Mesendoderm (in vitro differentiated cells): ENCODE results near the gene UBE2E2.
A peak's percentile ranks its signal among the peaks of the same experiment; 100 is the strongest.

Source experiments
- DNase-seq: peaks from one replicate; pipeline ENCODE4 v3.0.0; 2013
- H2AK5ac ChIP-seq: 2 replicates; pipeline ENCODE4 v1.6.1; 2013; ENCODE audit warnings: low read length, inconsistent platforms
- H2BK120ac ChIP-seq: 2 replicates; pipeline ENCODE4 v1.6.1; 2013; ENCODE audit warnings: low read depth, mild to moderate bottlenecking, low read length, moderate library complexity, mixed read lengths
- H2BK15ac ChIP-seq: replicated peaks from 2 replicates; pipeline ENCODE4 v1.6.1; 2013; ENCODE audit warnings: low read depth, mild to moderate bottlenecking, moderate library complexity
- H2BK5ac ChIP-seq: 2 replicates; pipeline ENCODE4 v1.6.1; 2013; ENCODE audit warnings: low read length, inconsistent platforms
- H3K18ac ChIP-seq: 2 replicates; pipeline ENCODE4 v1.6.1; 2013; ENCODE audit warnings: mild to moderate bottlenecking, low read length, mixed read lengths
- H3K23ac ChIP-seq: one replicate; pipeline ENCODE4 v1.6.1; 2013; ENCODE audit warnings: low read length
- H3K27ac ChIP-seq: 2 replicates; pipeline ENCODE4 v1.5.1; 2013; ENCODE audit warnings: low read depth, mild to moderate bottlenecking, inconsistent platforms, low read length, moderate library complexity
- H3K27me3 ChIP-seq: 2 replicates; pipeline ENCODE4 v1.6.1; 2013; ENCODE audit warnings: low read length, control low read depth, mild to moderate bottlenecking, inconsistent platforms; ENCODE audit not compliant: insufficient read depth, poor library complexity
- H3K36me3 ChIP-seq: 2 replicates; pipeline ENCODE4 v1.6.1; 2013; ENCODE audit warnings: low read length, inconsistent platforms; ENCODE audit not compliant: control insufficient read depth, insufficient read depth
- H3K4ac ChIP-seq: one replicate; pipeline ENCODE4 v1.6.1; 2013; ENCODE audit warnings: low read depth, mild to moderate bottlenecking, low read length, moderate library complexity
- H3K4me1 ChIP-seq: 2 replicates; pipeline ENCODE4 v1.6.1; 2013; ENCODE audit warnings: low read depth, low read length, inconsistent platforms; ENCODE audit not compliant: control insufficient read depth
- H3K4me2 ChIP-seq: 2 replicates; pipeline ENCODE4 v1.6.1; 2013; ENCODE audit warnings: low read length
- H3K4me3 ChIP-seq: 2 replicates; pipeline ENCODE4 v1.5.1; 2013; ENCODE audit warnings: mild to moderate bottlenecking, low read length
- H3K56ac ChIP-seq: one replicate; pipeline ENCODE4 v1.6.1; 2013; ENCODE audit warnings: low read length
- H3K79me1 ChIP-seq: 2 replicates; pipeline ENCODE4 v1.6.1; 2013; ENCODE audit warnings: low read length, inconsistent platforms
- H3K79me2 ChIP-seq: 2 replicates; pipeline ENCODE4 v1.6.1; 2013; ENCODE audit warnings: mild to moderate bottlenecking, low read length; ENCODE audit not compliant: control insufficient read depth, insufficient read depth
- H3K9ac ChIP-seq: 2 replicates; pipeline ENCODE4 v1.6.1; 2013; ENCODE audit warnings: low read length, inconsistent platforms
- H4K5ac ChIP-seq: one replicate; pipeline ENCODE4 v1.6.1; 2013; ENCODE audit warnings: low read length
- H4K8ac ChIP-seq: one replicate; pipeline ENCODE4 v1.6.1; 2013; ENCODE audit warnings: low read depth, mild to moderate bottlenecking, control low read depth, low read length, moderate library complexity
- WGBS: extraction: QIAGEN DNeasy Blood & Tissue Kit; methylation state at CpG from one replicate; pipeline ENCODE4 v1.1.7; 2013; ENCODE audit warnings: low lambda C conversion rate, missing lambda C conversion rate; ENCODE audit not compliant: insufficient coverage; ENCODE audit errors: extremely low coverage; 5-methylcytosine and 5-hydroxymethylcytosine counted together

The UBE2E2 gene

GRCh38 chr3:23365066-23365465 lies 161.9 kb downstream of the UBE2E2 start:
- no peak overlapping the region for H4K5ac ChIP-seq
- no peak overlapping the region for H3K4me2 ChIP-seq
- no peak overlapping the region for H2BK120ac ChIP-seq
- H3K56ac ChIP-seq: no peak overlapping the region
- no peak overlapping the region for H2AK5ac ChIP-seq
- no peak overlapping the region for H3K23ac ChIP-seq
- H3K36me3 ChIP-seq: no peaks in the 10 kb centered on the region
- no peaks in the 10 kb centered on the region for H3K4me1 ChIP-seq
- H3K79me1 ChIP-seq: no peaks in the 10 kb centered on the region
- no peak for DNase-seq
- no CpG with 5 or more reads among the region's 2 CpGs for WGBS
- no peaks in the 10 kb centered on the region for H3K79me2 ChIP-seq
- no peak overlapping the region for H3K4ac ChIP-seq
- H3K27me3 ChIP-seq: no peaks in the 10 kb centered on the region
- H3K4me3 ChIP-seq: no peak overlapping the region
- no peak overlapping the region for H3K18ac ChIP-seq
- no peak overlapping the region for H2BK15ac ChIP-seq
- no peak overlapping the region for H4K8ac ChIP-seq
- H3K27ac ChIP-seq: no peak overlapping the region
- no peak overlapping the region for H2BK5ac ChIP-seq
- no peak overlapping the region for H3K9ac ChIP-seq

- no peak overlapping the region for H3K56ac ChIP-seq
- WGBS: 100% methylated on average over 1 of the region's 1 CpG
- no peak overlapping the region for H3K4me2 ChIP-seq
- H3K9ac ChIP-seq: no peak overlapping the region
- no peaks in the 10 kb centered on the region for H3K36me3 ChIP-seq
- H3K18ac ChIP-seq: no peak overlapping the region
- H2AK5ac ChIP-seq: no peak overlapping the region
- no peaks in the 10 kb centered on the region for H3K79me2 ChIP-seq
- H3K23ac ChIP-seq: no peak overlapping the region
- no peak overlapping the region for H2BK120ac ChIP-seq
- no peak overlapping the region for H2BK5ac ChIP-seq
- H3K4me1 ChIP-seq: no peaks in the 10 kb centered on the region
- DNase-seq: no peak
- H3K4me3 ChIP-seq: no peak overlapping the region
- no peak overlapping the region for H4K5ac ChIP-seq
- H3K27ac ChIP-seq: no peak overlapping the region
- no peaks in the 10 kb centered on the region for H3K79me1 ChIP-seq
- H2BK15ac ChIP-seq: no peak overlapping the region
- no peak overlapping the region for H3K4ac ChIP-seq
- no peaks in the 10 kb centered on the region for H3K27me3 ChIP-seq
- H4K8ac ChIP-seq: no peak overlapping the region
Observed at GRCh38 chr3:23368731-23369130, 165.6 kb downstream of the UBE2E2 start.

- DNase-seq: peak; percentile 13
- no peak overlapping the region for H3K4ac ChIP-seq
- H3K4me3 ChIP-seq: no peak overlapping the region
- H3K4me1 ChIP-seq: no peaks in the 10 kb centered on the region
- no peak overlapping the region for H2BK15ac ChIP-seq
- WGBS: no CpG with 5 or more reads among the region's 1 CpG
- H4K5ac ChIP-seq: no peak overlapping the region
- H3K23ac ChIP-seq: no peak overlapping the region
- no peak overlapping the region for H2AK5ac ChIP-seq
- no peak overlapping the region for H3K56ac ChIP-seq
- H3K27ac ChIP-seq: no peak overlapping the region
- no peak overlapping the region for H2BK5ac ChIP-seq
- H2BK120ac ChIP-seq: no peak overlapping the region
- H3K18ac ChIP-seq: no peak overlapping the region
- H3K27me3 ChIP-seq: no peaks in the 10 kb centered on the region
- H3K4me2 ChIP-seq: no peak overlapping the region
- H3K79me2 ChIP-seq: no peaks in the 10 kb centered on the region
- no peak overlapping the region for H4K8ac ChIP-seq
- no peaks in the 10 kb centered on the region for H3K79me1 ChIP-seq
- H3K9ac ChIP-seq: no peak overlapping the region
- no peaks in the 10 kb centered on the region for H3K36me3 ChIP-seq
Observed at GRCh38 chr3:23372285-23372684, 169.2 kb downstream of the UBE2E2 start.

GRCh38 chr3:23376516-23377248 lies 173.6 kb downstream of the UBE2E2 start:
- Histone ChIP-seq H3K79me2 (no peaks in the 10 kb centered on the region), H2BK15ac (no peak overlapping the region), H4K8ac (no peak overlapping the region), H3K18ac (no peak overlapping the region), H3K4me1 (no peaks in the 10 kb centered on the region), H2BK120ac (no peak overlapping the region), H3K4ac (no peak overlapping the region), H2BK5ac (no peak overlapping the region), H4K5ac (no peak overlapping the region), H2AK5ac (no peak overlapping the region), H3K27ac (no peak overlapping the region), H3K4me2 (no peak overlapping the region), H3K56ac (no peak overlapping the region), H3K27me3 (no peaks in the 10 kb centered on the region), H3K23ac (no peak overlapping the region), H3K79me1 (peaks cover 3% of the 10 kb centered on the region), H3K4me3 (no peak overlapping the region), H3K9ac (no peak overlapping the region), H3K36me3 (no peaks in the 10 kb centered on the region)
- DNase-seq: no peak
- no CpG with 5 or more reads among the region's 3 CpGs for WGBS

- Histone ChIP-seq H3K23ac (no peak overlapping the region), H4K8ac (no peak overlapping the region), H3K79me2 (no peaks in the 10 kb centered on the region), H3K9ac (no peak overlapping the region), H3K4ac (no peak overlapping the region), H2BK5ac (no peak overlapping the region), H3K56ac (no peak overlapping the region), H3K27me3 (no peaks in the 10 kb centered on the region), H3K4me3 (no peak overlapping the region), H2BK120ac (no peak overlapping the region), H2AK5ac (no peak overlapping the region), H2BK15ac (no peak overlapping the region), H3K18ac (no peak overlapping the region), H4K5ac (no peak overlapping the region), H3K79me1 (peaks cover 3% of the 10 kb centered on the region), H3K36me3 (no peaks in the 10 kb centered on the region), H3K27ac (no peak overlapping the region), H3K4me2 (no peak overlapping the region), H3K4me1 (no peaks in the 10 kb centered on the region)
- DNase-seq: no peak
- no CpG with 5 or more reads among the region's 1 CpG for WGBS
Observed at GRCh38 chr3:23377928-23378672, 175.0 kb downstream of the UBE2E2 start.
